Measurements from ENCODE around the gene PTN. TPM values are rescaled to one million over a fixed set of nuclear protein-coding genes. Genes with fewer than 3 reads are reported as not detected.

PTN gene
- total RNA-seq, 1 donor from 2014 or later: 10.4 TPM

GRCh38 chr7:137331378-137331777 lies 12.2 kb downstream of the PTN start:
- no peak for DNase-seq (ENCODE audit: low read depth)
- TF ChIP-seq CTCF (IDR thresholded peaks at IDR 0.05; ENCODE audit: insufficient read depth, low read length, poor library complexity, severe bottlenecking): no peak
- no peaks in the 10 kb centered on the region for H3K36me3 ChIP-seq (ENCODE audit: control insufficient read depth, insufficient read depth, low read length)
- H3K4me3 ChIP-seq (ENCODE audit: low read depth, low read length): no peak overlapping the region
- H3K27me3 ChIP-seq (ENCODE audit: control insufficient read depth, insufficient read depth, low read length): no peaks in the 10 kb centered on the region

- DNase-seq (ENCODE audit: low read depth): no peak
- Histone ChIP-seq H3K4me3 (ENCODE audit: low read depth, low read length) (no peak overlapping the region), H3K27me3 (ENCODE audit: control insufficient read depth, insufficient read depth, low read length) (no peaks in the 10 kb centered on the region), H3K36me3 (ENCODE audit: control insufficient read depth, insufficient read depth, low read length) (no peaks in the 10 kb centered on the region)
- no peak for TF ChIP-seq CTCF (IDR thresholded peaks at IDR 0.05; ENCODE audit: insufficient read depth, low read length, poor library complexity, severe bottlenecking)
Observed at GRCh38 chr7:137329411-137329810, 14.1 kb downstream of the PTN start.

GRCh38 chr7:137328373-137329120 lies 15.0 kb downstream of the PTN start:
- TF ChIP-seq CTCF (IDR thresholded peaks at IDR 0.05; ENCODE audit: insufficient read depth, low read length, poor library complexity, severe bottlenecking): no peak
- no peak for DNase-seq (ENCODE audit: low read depth)
- H3K4me3 ChIP-seq (ENCODE audit: low read depth, low read length): no peak overlapping the region
- no peaks in the 10 kb centered on the region for H3K27me3 ChIP-seq (ENCODE audit: control insufficient read depth, insufficient read depth, low read length)
- no peaks in the 10 kb centered on the region for H3K36me3 ChIP-seq (ENCODE audit: control insufficient read depth, insufficient read depth, low read length)

GRCh38 chr7:137325927-137326326 lies 17.6 kb downstream of the PTN start:
- no peak overlapping the region for H3K4me3 ChIP-seq (ENCODE audit: low read depth, low read length)
- no peaks in the 10 kb centered on the region for H3K36me3 ChIP-seq (ENCODE audit: control insufficient read depth, insufficient read depth, low read length)
- no peak for TF ChIP-seq CTCF (IDR thresholded peaks at IDR 0.05; ENCODE audit: insufficient read depth, low read length, poor library complexity, severe bottlenecking)
- no peak for DNase-seq (ENCODE audit: low read depth)
- H3K27me3 ChIP-seq (ENCODE audit: control insufficient read depth, insufficient read depth, low read length): no peaks in the 10 kb centered on the region

GRCh38 chr7:137324796-137325696 lies 18.5 kb downstream of the PTN start:
- Histone ChIP-seq H3K36me3 (ENCODE audit: control insufficient read depth, insufficient read depth, low read length) (no peaks in the 10 kb centered on the region), H3K4me3 (ENCODE audit: low read depth, low read length) (no peak overlapping the region), H3K27me3 (ENCODE audit: control insufficient read depth, insufficient read depth, low read length) (no peaks in the 10 kb centered on the region)
- no peak for DNase-seq (ENCODE audit: low read depth)
- TF ChIP-seq CTCF (IDR thresholded peaks at IDR 0.05; ENCODE audit: insufficient read depth, low read length, poor library complexity, severe bottlenecking): no peak

Data from kidney epithelial cell (primary cell).